Aorta (tissue), 5 donors: ENCODE results near the gene TGIF1. TPM values are rescaled to one million over a fixed set of nuclear protein-coding genes. Genes with fewer than 3 reads are reported as not detected.

Experiments
- ATAC-seq: fragments of 200-7000 bp; cut with Tn5 transposase; one replicate; pipeline ENCODE4 v1.9.1; 2022; ENCODE audit warnings: moderate library complexity; ENCODE audit not compliant: low FRiP score
- DNase-seq, 2 donors: peaks; one replicate each; pipeline ENCODE4 v3.0.0-alpha.2; 2020
- H3K27ac ChIP-seq, 2 donors: one replicate each; pipeline ENCODE4 v1.5.1; 2013; ENCODE audit warnings: low read length in 2 of 2, mild to moderate bottlenecking in 2 of 2, moderate library complexity in 2 of 2, control low read depth in 1 of 2, inconsistent platforms in 1 of 2, low read depth in 1 of 2
- H3K27me3 ChIP-seq, 2 donors: one replicate each; pipeline ENCODE4 v1.6.1; 2013; ENCODE audit warnings: control low read depth in 1 of 2, low read length in 1 of 2, mild to moderate bottlenecking in 1 of 2, moderate library complexity in 1 of 2; ENCODE audit not compliant: insufficient read depth in 2 of 2, control insufficient read depth in 1 of 2
- H3K36me3 ChIP-seq, 2 donors: one replicate each; pipeline ENCODE4 v1.6.1; 2013; ENCODE audit warnings: control low read depth in 1 of 2, low read length in 1 of 2, mild to moderate bottlenecking in 1 of 2; ENCODE audit not compliant: insufficient read depth in 2 of 2, control insufficient read depth in 1 of 2
- H3K4me1 ChIP-seq, 2 donors: one replicate each; pipeline ENCODE4 v1.6.1; 2013; ENCODE audit warnings: low read length in 2 of 2, control low read depth in 1 of 2, mild to moderate bottlenecking in 1 of 2, moderate library complexity in 1 of 2; ENCODE audit not compliant: insufficient read depth in 2 of 2, control insufficient read depth in 1 of 2
- H3K4me3 ChIP-seq, 2 donors: one replicate each; pipeline ENCODE4 v1.5.1; 2013; ENCODE audit warnings: low read length in 2 of 2, control low read depth in 1 of 2, mild to moderate bottlenecking in 1 of 2
- H3K9me3 ChIP-seq: one replicate; pipeline ENCODE4 v1.6.1; 2013; ENCODE audit warnings: mild to moderate bottlenecking, low read length; ENCODE audit not compliant: control insufficient read depth
- WGBS, 2 donors: extraction: QIAGEN DNeasy Blood & Tissue Kit; methylation state at CpG; one replicate each; pipeline ENCODE4 v1.1.7; 2013; 5-methylcytosine and 5-hydroxymethylcytosine counted together
- intact Hi-C, 2 donors: fragments of 100-400 bp; cut with DNase I; formaldehyde crosslinking; loops; one replicate each; pipeline versions ENCODE4 v1.14.2 to v1.15.0; 2022
- polyA plus RNA-seq, 2 donors: library from polyadenylated mRNA; stranded (reverse); fragments of 200-250 nt; gene quantifications; one replicate each; pipeline ENCODE4 v1.2.3, GENCODE V29; 2013
- total RNA-seq, 2 donors: library from RNA; stranded (reverse); fragmentation: NEBNext Ultra II Directional; extraction: Animal tissue kit (Norgen Biotek cat#: 25700); gene quantifications; one replicate each; pipeline ENCODE4 v1.2.1, GENCODE V29; 2021
- donor health status: healthy with polysubstance abuse.
- donor health status: Bipolar disorder and iron deficiency.
- donor health status: DM: no; HTN: no; CAD: no.
- donor health status: DM: no; HTN: no; CAD: no.
- donor health status: DM: yes; HTN: yes; CAD: no.

Gene TGIF1
- total and polyA plus RNA-seq, 4 donors: 34.7 to 48.2 (median 41.5) TPM

DNA sequence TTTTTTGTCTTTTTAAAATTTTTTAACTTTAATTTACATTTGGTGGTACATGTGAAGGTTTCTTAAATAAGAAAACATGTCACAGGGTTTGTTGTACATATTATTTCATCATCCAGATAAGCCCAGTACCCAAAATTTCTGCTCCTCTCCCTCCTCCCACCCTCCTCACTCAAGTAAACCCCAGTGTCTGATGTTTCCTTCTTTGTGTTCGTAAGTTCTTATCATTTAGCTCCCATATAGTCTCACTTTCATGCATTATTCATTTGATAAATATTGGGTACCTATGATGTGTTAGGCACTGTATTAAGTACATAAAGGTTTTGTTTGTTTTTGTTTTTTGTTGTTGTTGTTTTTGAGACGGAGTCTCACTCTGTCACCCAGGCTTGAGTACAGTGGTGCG lies 5.7 kb upstream of the TGIF1 start:
- intact Hi-C loops: no loop called here
- H3K36me3 ChIP-seq: no peaks in the 10 kb centered on the region
- ATAC-seq (no peak), DNase-seq (no peak)
- H3K27ac ChIP-seq: no peak overlapping the region
- peaks cover 0 to 1% of the 10 kb centered on the region in 2 donors for H3K4me1 ChIP-seq
- H3K4me3 ChIP-seq: no peak overlapping the region
- H3K9me3 ChIP-seq: no peaks in the 10 kb centered on the region
- no peaks in the 10 kb centered on the region for H3K27me3 ChIP-seq
- 95% methylated on average over 3 of the region's 3 CpGs for WGBS, 2 donors

DNA sequence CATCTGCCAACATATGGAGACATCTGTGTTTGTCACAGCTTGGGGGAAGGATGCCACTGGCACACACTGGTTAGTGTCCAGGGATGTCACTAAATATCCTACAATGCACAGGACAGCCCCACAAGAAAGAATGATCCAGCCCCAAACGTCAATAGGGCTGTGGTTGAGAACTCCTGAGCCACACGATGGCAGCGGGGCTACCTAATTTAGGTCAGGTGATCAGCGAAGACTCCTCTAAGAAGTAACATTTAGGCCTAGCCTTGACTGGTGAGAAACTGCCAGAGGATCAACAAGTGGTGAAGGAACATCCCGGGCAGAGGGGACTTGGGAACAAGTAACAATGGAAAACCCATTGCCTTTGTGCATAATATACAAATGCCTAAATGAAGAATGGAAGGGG lies 5.0 kb upstream of the TGIF1 start:
- H3K4me1 ChIP-seq: peaks cover 0 to 1% of the 10 kb centered on the region in 2 donors
- H3K9me3 ChIP-seq: no peaks in the 10 kb centered on the region
- no peaks in the 10 kb centered on the region for H3K27me3 ChIP-seq
- ATAC-seq (no peak), DNase-seq (no peak)
- intact Hi-C loops: loop anchor here in 1 of 2 donors (5.0 kb wide), 1 partner anchor 222 kb away; no protein-coding TSS in a partner anchor
- no peak overlapping the region for H3K27ac ChIP-seq
- H3K36me3 ChIP-seq: no peaks in the 10 kb centered on the region
- WGBS, 2 donors: 89 to 90% methylated on average over 5 of the region's 5 CpGs
- no peak overlapping the region for H3K4me3 ChIP-seq

DNA sequence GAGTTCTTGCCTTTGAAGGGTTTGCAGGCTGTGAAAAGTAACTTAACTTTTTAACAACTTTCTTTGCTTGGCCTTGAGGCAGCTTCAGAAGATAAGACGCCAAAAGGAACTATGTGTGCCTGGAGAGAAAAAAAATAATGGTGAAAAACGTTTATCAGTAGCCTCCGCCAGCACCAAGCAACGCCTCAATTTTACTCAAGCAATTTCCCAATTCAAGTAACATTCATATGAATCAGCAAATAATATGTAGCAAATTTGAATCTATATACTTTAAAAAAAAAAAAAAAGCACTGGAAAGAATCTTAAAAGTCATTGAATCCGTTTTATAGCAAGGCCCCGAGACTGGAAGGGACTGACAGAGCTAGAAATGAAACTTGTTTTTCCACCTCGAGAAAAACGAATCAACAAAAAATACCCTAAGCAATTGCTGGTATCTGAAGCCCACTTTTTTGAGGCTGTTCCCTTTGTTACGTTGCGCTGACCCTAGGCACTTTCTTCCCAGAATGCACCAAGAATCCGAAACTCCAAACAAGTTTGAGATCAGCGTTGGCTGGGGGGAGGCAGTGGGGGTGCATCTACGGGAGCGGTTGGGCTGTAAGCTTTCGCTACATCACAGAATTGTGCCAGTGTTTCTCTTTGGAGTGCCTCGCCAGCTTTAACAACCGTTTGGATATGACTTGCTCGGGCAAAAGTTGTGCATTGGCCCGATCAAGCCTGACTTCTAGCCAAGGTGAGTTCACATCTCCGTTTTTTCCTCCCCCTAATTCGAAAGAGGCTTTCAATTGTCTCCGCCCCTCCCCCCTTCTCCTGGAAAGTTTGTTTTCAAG lies 2.7 kb upstream of the TGIF1 start:
- Histone ChIP-seq H3K27me3 (no peaks in the 10 kb centered on the region), H3K4me1 (peaks cover 0 to 1% of the 10 kb centered on the region in 2 donors), H3K36me3 (no peaks in the 10 kb centered on the region), H3K9me3 (no peaks in the 10 kb centered on the region), H3K27ac (peak overlapping the region; percentile 59 to 86), H3K4me3 (peak overlapping the region; percentile 49 to 85)
- ATAC-seq: no peak
- intact Hi-C loops: loop anchor here in 1 of 2 donors (5.0 kb wide), 1 partner anchor 220 kb away; no protein-coding TSS in a partner anchor
- peak; percentile 74 to 77 for DNase-seq
- 0 to 1% methylated on average over 22 of the region's 22 CpGs for WGBS, 2 donors

DNA sequence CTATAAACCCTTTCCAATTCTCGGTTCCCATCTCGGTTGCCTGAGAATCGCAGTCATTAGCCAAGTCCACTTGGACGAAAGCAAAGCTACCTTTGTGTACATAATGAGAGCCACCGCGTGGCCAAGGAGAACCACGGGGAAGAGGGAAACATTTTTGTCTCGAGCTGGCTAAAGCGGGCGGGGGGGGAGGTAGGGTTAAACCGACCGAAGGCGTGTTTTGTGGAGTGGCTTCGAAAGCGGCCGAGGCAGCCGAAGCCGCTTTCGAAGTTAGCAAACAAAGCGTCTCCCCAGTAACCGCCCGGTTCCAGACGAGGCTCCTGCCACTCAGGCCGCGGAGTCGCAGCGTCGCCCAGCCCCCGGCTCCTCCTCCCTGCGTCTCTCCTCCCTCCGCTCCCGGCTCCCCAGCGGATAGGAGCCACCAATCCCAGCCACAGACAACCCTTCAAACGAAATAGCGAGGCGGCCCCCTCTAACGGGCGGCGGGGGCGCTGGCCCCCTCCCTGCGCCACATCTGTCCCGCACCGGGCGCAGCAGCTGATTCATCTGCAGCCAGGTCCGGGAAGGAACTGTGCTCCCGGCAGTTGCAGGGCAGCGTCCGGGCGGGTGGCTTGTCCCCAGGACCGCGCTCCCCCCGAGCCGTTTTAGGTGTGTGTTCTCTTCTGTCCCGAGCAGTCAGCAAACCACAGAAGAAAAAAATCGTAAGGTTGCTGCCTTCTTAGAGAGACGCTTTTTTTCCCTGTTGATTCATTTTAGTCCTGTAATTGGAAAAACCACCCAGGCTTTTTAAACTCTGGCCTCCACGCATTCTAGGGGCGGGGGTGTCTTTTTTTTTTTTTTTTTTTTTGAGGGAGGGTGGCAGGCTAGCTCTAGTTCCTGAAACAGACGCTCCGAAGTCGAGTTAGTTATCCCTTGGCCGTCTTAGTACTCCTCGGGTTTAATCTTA lies 1.8 kb upstream of the TGIF1 start:
- intact Hi-C loops: loop anchor here in 1 of 2 donors (2.0 to 5.0 kb wide), 2 partner anchors 147 to 219 kb away; no protein-coding TSS in a partner anchor
- 0% methylated on average over 62 to 63 of the region's 63 CpGs for WGBS, 2 donors
- Histone ChIP-seq H3K27me3 (no peaks in the 10 kb centered on the region), H3K27ac (peak overlapping the region; percentile 86 to 88), H3K4me1 (peaks cover 0 to 1% of the 10 kb centered on the region in 2 donors), H3K9me3 (no peaks in the 10 kb centered on the region), H3K36me3 (no peaks in the 10 kb centered on the region), H3K4me3 (peak overlapping the region; percentile 67 to 85)
- ATAC-seq (peak; percentile 86), DNase-seq (peak; percentile 97 to 98)

DNA sequence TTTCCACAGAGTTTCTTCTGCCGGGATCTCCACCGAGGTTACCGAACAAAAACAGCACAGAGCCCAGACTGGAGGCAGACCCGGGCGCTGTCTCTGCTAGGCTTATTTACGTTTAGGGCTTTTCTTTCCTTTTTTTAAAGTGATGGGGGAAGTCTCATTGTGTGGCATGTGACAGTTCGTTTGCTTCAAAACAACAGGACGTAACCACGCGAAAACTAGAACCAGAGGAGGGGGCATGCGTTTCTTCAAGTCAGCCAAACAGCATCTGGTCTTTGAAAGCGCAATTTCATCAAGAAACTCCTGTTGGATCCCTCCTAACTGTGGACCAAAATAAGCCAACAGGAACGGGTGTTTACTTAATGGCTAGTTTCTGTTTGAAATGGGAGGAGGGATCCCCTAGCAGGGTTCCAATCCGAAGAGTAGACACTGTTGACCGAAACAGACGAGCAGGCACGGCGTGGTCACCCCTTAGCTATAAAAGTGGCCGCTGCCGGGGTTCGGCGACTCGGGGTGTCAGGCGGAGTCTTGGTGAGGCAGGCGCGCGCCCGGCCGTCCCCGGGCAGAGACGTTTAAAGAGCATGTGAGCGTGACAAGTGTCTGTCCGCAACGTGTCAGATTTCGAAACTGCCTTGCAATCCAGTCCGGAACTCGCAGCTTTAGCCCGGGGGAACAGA lies 997 bp upstream of the TGIF1 start:
- Histone ChIP-seq H3K36me3 (no peaks in the 10 kb centered on the region), H3K9me3 (no peaks in the 10 kb centered on the region), H3K27ac (peak overlapping the region; percentile 83 to 88), H3K27me3 (no peaks in the 10 kb centered on the region), H3K4me1 (peaks cover 0 to 1% of the 10 kb centered on the region in 2 donors), H3K4me3 (peak overlapping the region; percentile 67 to 85)
- intact Hi-C loops: loop anchor here in 1 of 2 donors (2.0 to 5.0 kb wide), 2 partner anchors 146 to 218 kb away; no protein-coding TSS in a partner anchor
- WGBS, 2 donors: 0% methylated on average over 38 of the region's 38 CpGs
- ATAC-seq (peak; percentile 55), DNase-seq (peak; percentile 91 to 93)

DNA sequence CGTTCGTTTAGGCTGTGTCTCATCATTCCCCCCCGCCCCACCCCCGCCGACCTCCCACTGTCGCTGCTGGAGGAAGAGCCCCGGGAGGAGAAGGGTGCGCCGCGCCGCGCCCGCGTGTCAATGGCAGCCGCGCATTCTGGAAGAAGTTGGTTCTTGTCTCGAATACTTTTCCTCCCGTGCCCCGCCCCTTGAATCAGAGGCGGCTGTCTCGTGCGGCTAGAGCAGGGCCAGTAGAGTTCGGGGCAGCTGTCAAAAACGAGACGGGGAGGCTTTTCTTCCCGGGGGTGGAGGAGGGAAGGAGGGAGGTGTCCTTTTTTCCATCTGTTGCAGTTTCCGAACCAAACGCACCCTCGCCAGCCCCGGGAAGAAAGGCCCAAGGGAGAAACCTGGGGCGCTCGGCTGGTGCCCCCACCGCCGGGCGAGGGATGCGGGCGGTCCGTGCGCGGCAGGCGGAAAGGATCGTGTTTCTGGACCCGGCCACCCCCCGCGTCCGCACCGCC lies 410 bp upstream of the TGIF1 start:
- ATAC-seq (peak; percentile 9), DNase-seq (peak in 1 of 2 donors; percentile 93)
- 0% methylated on average over 35 to 47 of the region's 47 CpGs for WGBS, 2 donors
- Histone ChIP-seq H3K4me1 (peaks cover 0 to 1% of the 10 kb centered on the region in 2 donors), H3K9me3 (no peaks in the 10 kb centered on the region), H3K27me3 (no peaks in the 10 kb centered on the region), H3K36me3 (no peaks in the 10 kb centered on the region), H3K4me3 (peak overlapping the region; percentile 81 to 85), H3K27ac (peak overlapping the region; percentile 38 to 83)
- intact Hi-C loops: loop anchor here (2.0 to 5.0 kb wide), 6 partner anchors 143 to 218 kb away; partner anchors contain the start of gene MYL12B (in 1 of the 2)

DNA sequence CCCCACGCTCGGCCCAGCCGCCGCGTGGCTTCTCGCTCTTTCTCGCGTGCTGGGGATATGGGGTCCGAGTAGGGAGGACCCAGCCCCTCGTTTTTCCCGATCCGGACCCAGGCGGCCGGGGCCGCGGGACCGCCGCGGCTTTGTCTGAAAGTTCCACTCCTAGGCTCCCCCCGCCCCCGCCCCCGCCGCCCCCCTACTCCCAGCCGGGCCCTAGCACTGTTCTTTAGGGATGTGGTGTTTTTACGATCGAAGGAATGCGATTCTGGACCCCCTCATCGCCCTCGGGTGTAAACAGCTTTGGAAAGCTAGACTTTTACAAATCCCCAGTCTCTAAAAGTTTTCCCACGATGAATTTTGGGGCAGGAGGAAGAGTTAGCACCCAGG lies 819 bp downstream of the TGIF1 start:
- Histone ChIP-seq H3K27me3 (no peaks in the 10 kb centered on the region), H3K4me3 (peak overlapping the region; percentile 81 to 85), H3K4me1 (peaks cover 0 to 1% of the 10 kb centered on the region in 2 donors), H3K36me3 (no peaks in the 10 kb centered on the region), H3K9me3 (no peaks in the 10 kb centered on the region), H3K27ac (peak overlapping the region; percentile 83 to 97)
- intact Hi-C loops: loop anchor here (5.0 kb wide), 5 partner anchors 142 to 217 kb away; partner anchors contain the start of gene MYL12B (in 1 of the 2)
- ATAC-seq: peak; percentile 0
- no peak for DNase-seq
- 1 to 2% methylated on average over 25 to 30 of the region's 30 CpGs for WGBS, 2 donors
